Renal cortex interstitium (tissue), 11 donors: ENCODE data around the gene RETREG1. TPM values are rescaled to one million over a fixed set of nuclear protein-coding genes. Genes with fewer than 3 reads are reported as not detected.
"Not testable (repeated sequence)": the region's sequence is repeated elsewhere in the genome, so short reads cannot be mapped to it uniquely, and the experiment has no call there.

Source experiments
- DNase-seq, 11 donors: peaks; one replicate each; pipeline ENCODE4 v3.0.0-alpha.2; 2013; ENCODE audit warnings: low read depth in 9 of 11, low spot score in 4 of 11; ENCODE audit errors: extremely low read depth in 1 of 11
- polyA plus RNA-seq, 3 donors: library from polyadenylated mRNA; unstranded; fragments of 120-200 nt; gene quantifications; one replicate each; pipeline ENCODE4 v1.2.1, GENCODE V29; 2013; ENCODE audit not compliant: insufficient read length in 3 of 3

Gene RETREG1
- polyA plus RNA-seq, 3 donors: 33.4 to 50.5 (median 39.0) TPM

GRCh38 chr5:16628376-16628775 lies 11.6 kb upstream of the RETREG1 start:
- no peak for DNase-seq

GRCh38 chr5:16626696-16627264 lies 10.0 kb upstream of the RETREG1 start:
- no peak for DNase-seq

- no peak for DNase-seq
Measured at GRCh38 chr5:16625096-16625495, 8.3 kb upstream of the RETREG1 start.

GRCh38 chr5:16619136-16619535 lies 2.3 kb upstream of the RETREG1 start:
- no peak for DNase-seq

GRCh38 chr5:16618138-16618897 lies 1.5 kb upstream of the RETREG1 start:
- no peak for DNase-seq

GRCh38 chr5:16617274-16617968 lies 624 bp upstream of the RETREG1 start:
- no peak for DNase-seq

- no peak for DNase-seq
Measured at GRCh38 chr5:16615741-16616535, 859 bp downstream of the RETREG1 start.

- no peak for DNase-seq
Measured at GRCh38 chr5:16612007-16612406, 4.8 kb downstream of the RETREG1 start.

GRCh38 chr5:16610896-16611295 lies 5.9 kb downstream of the RETREG1 start:
- not testable (repeated sequence) for DNase-seq

GRCh38 chr5:16609412-16609811 lies 7.4 kb downstream of the RETREG1 start:
- DNase-seq: no peak

- no peak for DNase-seq
Measured at GRCh38 chr5:16606628-16607027, 10.2 kb downstream of the RETREG1 start.

GRCh38 chr5:16603701-16604100 lies 13.1 kb downstream of the RETREG1 start:
- no peak for DNase-seq

GRCh38 chr5:16603295-16603694 lies 13.5 kb downstream of the RETREG1 start:
- DNase-seq: no peak

- DNase-seq: no peak
Measured at GRCh38 chr5:16602182-16602581, 14.6 kb downstream of the RETREG1 start.

GRCh38 chr5:16600946-16601345 lies 15.9 kb downstream of the RETREG1 start:
- no peak for DNase-seq

GRCh38 chr5:16600397-16600796 lies 16.4 kb downstream of the RETREG1 start:
- DNase-seq: peak in 3 of 11 donors; percentile 33 to 72 (median 62)

GRCh38 chr5:16597946-16598694 lies 18.7 kb downstream of the RETREG1 start:
- DNase-seq: no peak

GRCh38 chr5:16596581-16596940 lies 20.2 kb downstream of the RETREG1 start:
- DNase-seq: no peak
